ENCODE measurements around the gene KRTAP5-1. TPM values are rescaled to one million over a fixed set of nuclear protein-coding genes. Genes with fewer than 3 reads are reported as not detected.
A peak's percentile ranks its signal among the peaks of the same experiment; 100 is the strongest.

The KRTAP5-1 gene
- total RNA-seq, 1 donor from 2014 or later, result not detected

- Histone ChIP-seq H3K27me3 (no peaks in the 10 kb centered on the region), H3K4me3 (no peak overlapping the region), H3K36me3 (no peaks in the 10 kb centered on the region), H3K4me1 (peaks cover 17% of the 10 kb centered on the region), H3K9me3 (no peaks in the 10 kb centered on the region), H3K27ac (no peak overlapping the region)
- intact Hi-C loops (cut with DNase I), result no loop called here
- TF ChIP-seq POLR2AphosphoS5 (IDR thresholded peaks at IDR 0.05; ENCODE audit: insufficient read depth in 1 of 2, low read depth in 1 of 2), result no peak
- TF ChIP-seq CTCF (IDR thresholded peaks at IDR 0.05), result no peak
- TF ChIP-seq POLR2A (IDR thresholded peaks at IDR 0.05), result no peak
- DNase-seq (ENCODE audit: extremely low spot score in 2 of 2), result no peak
Observed at GRCh38 chr11:1553808-1554594, 31.1 kb downstream of the KRTAP5-1 start.

GRCh38 chr11:1549338-1550330, 35.4 kb downstream of the KRTAP5-1 start:
- DNase-seq (ENCODE audit: extremely low spot score in 2 of 2), result no peak
- Histone ChIP-seq H3K4me1 (peaks cover 30% of the 10 kb centered on the region), H3K9me3 (no peaks in the 10 kb centered on the region), H3K36me3 (no peaks in the 10 kb centered on the region), H3K27ac (no peak overlapping the region), H3K27me3 (peaks cover 7% of the 10 kb centered on the region), H3K4me3 (no peak overlapping the region)
- intact Hi-C loops (cut with DNase I), result no loop called here
- TF ChIP-seq CTCF (IDR thresholded peaks at IDR 0.05) (no peak), POLR2AphosphoS5 (IDR thresholded peaks at IDR 0.05; ENCODE audit: insufficient read depth in 1 of 2, low read depth in 1 of 2) (no peak), POLR2A (IDR thresholded peaks at IDR 0.05) (no peak)

GRCh38 chr11:1548221-1549070, 36.6 kb downstream of the KRTAP5-1 start:
- no peak for DNase-seq (ENCODE audit: extremely low spot score in 2 of 2)
- H3K27me3 ChIP-seq, result peaks cover 7% of the 10 kb centered on the region
- peak overlapping the region; percentile 33 for H3K27ac ChIP-seq
- TF ChIP-seq POLR2A (IDR thresholded peaks at IDR 0.05) (no peak), CTCF (IDR thresholded peaks at IDR 0.05) (no peak), POLR2AphosphoS5 (IDR thresholded peaks at IDR 0.05; ENCODE audit: insufficient read depth in 1 of 2, low read depth in 1 of 2) (peak; percentile 49 to 50)
- no peaks in the 10 kb centered on the region for H3K36me3 ChIP-seq
- no peak overlapping the region for H3K4me3 ChIP-seq
- no peaks in the 10 kb centered on the region for H3K9me3 ChIP-seq
- intact Hi-C loops (cut with DNase I), result no loop called here
- H3K4me1 ChIP-seq, result peaks cover 30% of the 10 kb centered on the region

- no peak for TF ChIP-seq CTCF (IDR thresholded peaks at IDR 0.05)
- no peak for TF ChIP-seq POLR2AphosphoS5 (IDR thresholded peaks at IDR 0.05; ENCODE audit: insufficient read depth in 1 of 2, low read depth in 1 of 2)
- no peak for TF ChIP-seq POLR2A (IDR thresholded peaks at IDR 0.05)
- Histone ChIP-seq H3K9me3 (no peaks in the 10 kb centered on the region), H3K27me3 (peaks cover 7% of the 10 kb centered on the region), H3K4me3 (peak overlapping the region; percentile 18 to 48), H3K36me3 (no peaks in the 10 kb centered on the region), H3K4me1 (peaks cover 30% of the 10 kb centered on the region), H3K27ac (peak overlapping the region; percentile 33)
- intact Hi-C loops (cut with DNase I), result loop anchor here (2.0 kb wide), 1 partner anchor 27 kb away; no protein-coding TSS in a partner anchor
- no peak for DNase-seq (ENCODE audit: extremely low spot score in 2 of 2)
Observed at GRCh38 chr11:1547467-1548098, 37.5 kb downstream of the KRTAP5-1 start.
